ENCODE results near the gene CPE. TPM values are rescaled to one million over a fixed set of nuclear protein-coding genes. Genes with fewer than 3 reads are reported as not detected.

The CPE gene
- total and polyA plus RNA-seq, 2 experiments from 2014 or later = 238 TPM

GRCh38 chr4:165426331-165426730 is 47.5 kb downstream of the CPE start:
- H3K9me3 ChIP-seq (ENCODE audit: low read depth) = no peaks in the 10 kb centered on the region

GRCh38 chr4:165426823-165427222 is 48.0 kb downstream of the CPE start:
- Histone ChIP-seq H3K27me3 (no peaks in the 10 kb centered on the region), H3K4me3 (no peak overlapping the region), H3K9me3 (ENCODE audit: low read depth) (no peaks in the 10 kb centered on the region), H3K36me3 (no peaks in the 10 kb centered on the region), H3K27ac (no peak overlapping the region), H3K4me1 (ENCODE audit: low read depth) (no peaks in the 10 kb centered on the region)
- TF ChIP-seq, protein P1, sequence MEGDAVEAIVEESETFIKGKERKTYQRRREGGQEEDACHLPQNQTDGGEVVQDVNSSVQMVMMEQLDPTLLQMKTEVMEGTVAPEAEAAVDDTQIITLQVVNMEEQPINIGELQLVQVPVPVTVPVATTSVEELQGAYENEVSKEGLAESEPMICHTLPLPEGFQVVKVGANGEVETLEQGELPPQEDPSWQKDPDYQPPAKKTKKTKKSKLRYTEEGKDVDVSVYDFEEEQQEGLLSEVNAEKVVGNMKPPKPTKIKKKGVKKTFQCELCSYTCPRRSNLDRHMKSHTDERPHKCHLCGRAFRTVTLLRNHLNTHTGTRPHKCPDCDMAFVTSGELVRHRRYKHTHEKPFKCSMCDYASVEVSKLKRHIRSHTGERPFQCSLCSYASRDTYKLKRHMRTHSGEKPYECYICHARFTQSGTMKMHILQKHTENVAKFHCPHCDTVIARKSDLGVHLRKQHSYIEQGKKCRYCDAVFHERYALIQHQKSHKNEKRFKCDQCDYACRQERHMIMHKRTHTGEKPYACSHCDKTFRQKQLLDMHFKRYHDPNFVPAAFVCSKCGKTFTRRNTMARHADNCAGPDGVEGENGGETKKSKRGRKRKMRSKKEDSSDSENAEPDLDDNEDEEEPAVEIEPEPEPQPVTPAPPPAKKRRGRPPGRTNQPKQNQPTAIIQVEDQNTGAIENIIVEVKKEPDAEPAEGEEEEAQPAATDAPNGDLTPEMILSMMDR (IDR thresholded peaks at IDR 0.05; ENCODE audit: low read depth, low read length) = no peak
- no peak for DNase-seq (ENCODE audit: low read depth in 1 of 2, low spot score in 1 of 2)

More at GRCh38 chr4:165426331-165426730, 47.5 kb downstream of the CPE start:
- Histone ChIP-seq H3K4me1 (ENCODE audit: low read depth) (no peaks in the 10 kb centered on the region), H3K27me3 (no peaks in the 10 kb centered on the region), H3K4me3 (no peak overlapping the region), H3K27ac (no peak overlapping the region), H3K36me3 (no peaks in the 10 kb centered on the region)
- TF ChIP-seq, protein P1 (IDR thresholded peaks at IDR 0.05; ENCODE audit: low read depth, low read length) = no peak
- no peak for DNase-seq (ENCODE audit: low read depth in 1 of 2, low spot score in 1 of 2)

DNA sequence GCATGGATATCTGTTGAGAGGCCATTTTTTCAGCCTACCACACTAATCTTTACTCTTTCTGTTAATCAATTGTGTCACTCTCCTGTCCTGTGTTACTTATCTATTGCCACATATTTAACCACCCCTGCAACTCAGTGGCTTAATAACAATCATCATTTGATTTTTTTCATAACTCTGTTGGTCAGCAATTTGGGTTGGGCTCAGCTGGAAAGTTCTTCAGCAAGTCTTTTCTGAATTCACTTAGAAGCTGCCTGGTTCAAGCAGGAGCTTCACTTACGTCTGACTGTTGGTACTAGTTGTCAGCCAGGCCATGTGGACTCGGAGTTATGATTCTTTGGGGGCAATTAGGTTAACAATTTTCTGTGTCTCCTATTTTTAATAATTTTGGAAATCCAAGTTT is 50.1 kb downstream of the CPE start:
- Histone ChIP-seq H3K27me3 (no peaks in the 10 kb centered on the region), H3K9me3 (ENCODE audit: low read depth) (no peaks in the 10 kb centered on the region), H3K4me3 (no peak overlapping the region), H3K4me1 (ENCODE audit: low read depth) (no peaks in the 10 kb centered on the region), H3K27ac (no peak overlapping the region), H3K36me3 (no peaks in the 10 kb centered on the region)
- TF ChIP-seq, protein P1 (IDR thresholded peaks at IDR 0.05; ENCODE audit: low read depth, low read length) = no peak
- no peak for DNase-seq (ENCODE audit: low read depth in 1 of 2, low spot score in 1 of 2)

GRCh38 chr4:165433529-165433928 is 54.7 kb downstream of the CPE start:
- no peaks in the 10 kb centered on the region for H3K9me3 ChIP-seq (ENCODE audit: low read depth)
- TF ChIP-seq, protein P1 (IDR thresholded peaks at IDR 0.05; ENCODE audit: low read depth, low read length) = no peak
- no peaks in the 10 kb centered on the region for H3K27me3 ChIP-seq
- H3K4me1 ChIP-seq (ENCODE audit: low read depth) = no peaks in the 10 kb centered on the region
- H3K4me3 ChIP-seq = no peak overlapping the region
- H3K36me3 ChIP-seq = no peaks in the 10 kb centered on the region
- H3K27ac ChIP-seq = no peak overlapping the region
- DNase-seq (ENCODE audit: low read depth in 1 of 2, low spot score in 1 of 2) = no peak

DNA sequence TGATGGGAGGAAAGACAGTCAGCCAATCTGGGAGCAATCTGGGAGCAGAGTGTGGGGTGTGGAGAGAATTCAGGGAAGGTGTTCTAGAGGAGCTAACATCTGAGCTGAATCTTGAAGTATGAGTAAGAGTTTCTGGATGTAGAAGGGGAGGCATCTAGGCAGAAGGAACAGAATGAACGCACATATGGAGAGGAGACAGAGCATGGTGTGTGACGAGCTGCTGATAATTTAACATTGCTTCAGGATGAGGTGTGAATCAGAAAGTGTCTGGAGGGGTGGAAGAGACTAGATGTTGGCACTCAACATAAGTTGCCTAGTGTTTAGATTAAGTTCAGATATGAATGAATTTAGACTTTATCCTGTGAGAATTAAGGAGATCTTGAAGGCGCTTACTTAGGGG is 58.9 kb downstream of the CPE start:
- peaks cover 3% of the 10 kb centered on the region for H3K4me1 ChIP-seq (ENCODE audit: low read depth)
- no peaks in the 10 kb centered on the region for H3K36me3 ChIP-seq
- no peaks in the 10 kb centered on the region for H3K9me3 ChIP-seq (ENCODE audit: low read depth)
- H3K27ac ChIP-seq = no peak overlapping the region
- DNase-seq (ENCODE audit: low read depth in 1 of 2, low spot score in 1 of 2) = no peak
- no peaks in the 10 kb centered on the region for H3K27me3 ChIP-seq
- H3K4me3 ChIP-seq = no peak overlapping the region
- TF ChIP-seq, protein P1 (IDR thresholded peaks at IDR 0.05; ENCODE audit: low read depth, low read length) = no peak

DNA sequence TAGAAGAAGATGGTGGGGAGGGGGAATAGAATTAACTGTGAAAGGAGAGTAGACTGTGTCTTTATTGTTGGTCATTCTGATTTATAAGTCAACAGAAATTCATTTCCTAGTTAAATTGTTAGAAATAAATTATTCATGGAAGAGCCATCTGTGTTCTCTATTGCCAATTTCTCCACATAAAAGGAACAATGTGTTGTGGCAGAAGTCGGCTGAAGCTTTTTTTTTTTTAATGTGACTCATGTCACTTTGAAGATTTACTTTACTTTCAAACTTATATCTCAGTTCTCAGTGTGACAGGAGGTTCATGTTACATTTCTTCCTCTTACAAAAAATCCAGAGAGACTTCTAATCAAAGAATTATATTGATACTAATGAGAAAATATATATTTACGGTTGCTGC is 60.5 kb downstream of the CPE start:
- Histone ChIP-seq H3K4me1 (ENCODE audit: low read depth) (peaks cover 3% of the 10 kb centered on the region), H3K9me3 (ENCODE audit: low read depth) (no peaks in the 10 kb centered on the region), H3K36me3 (no peaks in the 10 kb centered on the region), H3K27me3 (no peaks in the 10 kb centered on the region), H3K4me3 (no peak overlapping the region), H3K27ac (no peak overlapping the region)
- TF ChIP-seq, protein P1 (IDR thresholded peaks at IDR 0.05; ENCODE audit: low read depth, low read length) = no peak
- DNase-seq (ENCODE audit: low read depth in 1 of 2, low spot score in 1 of 2) = no peak
